Ovary (tissue), 9 donors: ENCODE results near the gene CDK5RAP3. TPM values are rescaled to one million over a fixed set of nuclear protein-coding genes. Genes with fewer than 3 reads are reported as not detected.
A peak's percentile ranks its signal among the peaks of the same experiment; 100 is the strongest.

Experiments
- DNase-seq, 5 donors: peaks; one replicate each; pipeline ENCODE4 v3.0.0-alpha.2; 2019 to 2020
- H3K27ac ChIP-seq, 2 donors: fragments of 200-600 bp; one replicate each; pipeline versions ENCODE4 v1.5.1 to v1.8.0; 2019 to 2022
- H3K27me3 ChIP-seq: fragments of 200-600 bp; one replicate; pipeline ENCODE4 v1.8.0; 2022
- H3K36me3 ChIP-seq: fragments of 200-600 bp; sonication (generic); one replicate; pipeline ENCODE4 v1.5.1; 2019
- H3K4me1 ChIP-seq: one replicate; pipeline ENCODE4 v1.8.1; 2013; ENCODE audit warnings: mild to moderate bottlenecking, moderate library complexity; ENCODE audit not compliant: insufficient read depth
- H3K4me3 ChIP-seq: fragments of 200-600 bp; sonication (generic); one replicate; pipeline ENCODE4 v1.5.1; 2017
- H3K9me3 ChIP-seq, 2 donors: fragments of 200-600 bp in 1 of 2; sonication (generic) in 1 of 2; one replicate each; pipeline versions ENCODE4 v1.5.1 to v1.8.1; 2013 to 2019; ENCODE audit warnings: mild to moderate bottlenecking in 1 of 2, moderate library complexity in 1 of 2
- EP300 ChIP-seq: sonication (generic); formaldehyde crosslinking; IDR thresholded peaks from one replicate; pipeline ENCODE4 v1.6.1; 2017; ENCODE audit warnings: antibody characterized with exemption
- POLR2A ChIP-seq: fragments of 450-650 bp; IDR thresholded peaks from one replicate; pipeline ENCODE4 v1.6.1; 2017; ENCODE audit warnings: antibody characterized with exemption, mild to moderate bottlenecking, moderate library complexity
- WGBS, 3 donors: extraction: QIAGEN DNeasy Blood & Tissue Kit in 1 of 3; methylation state at CpG; one replicate each; pipeline versions ENCODE4 v1.1.5 to v1.1.7; 2013 to 2017; 5-methylcytosine and 5-hydroxymethylcytosine counted together
- intact Hi-C, 4 donors: fragments of 100-400 bp; cut with DNase I; formaldehyde crosslinking; loops; one replicate each; pipeline versions ENCODE4 v1.11.0 to v1.15.1; 2022 to 2023
- polyA plus RNA-seq, 2 donors: library from polyadenylated mRNA; stranded (reverse); fragments of 200-250 nt in 1 of 2; fragments of 350-450 nt in 1 of 2; fragmentation: Illumina TruSeq in 1 of 2; extraction: RNeasy Lipid Tissue Mini Kit (QIAGEN cat#74804) in 1 of 2; gene quantifications; one replicate each; pipeline ENCODE4 v1.2.3, GENCODE V29; 2013 to 2014
- total RNA-seq, 7 donors: library from RNA; depleted of rRNA in 2 of 7; stranded (reverse); fragments of >200 nt in 2 of 7; fragmentation: NEBNext Ultra II Directional in 3 of 7; extraction: Animal tissue kit (Norgen Biotek cat#: 25700) in 3 of 7; gene quantifications; one replicate each; pipeline versions ENCODE4 v1.1.0 to v1.2.4, GENCODE V29; 2016 to 2023
- TF ChIP-seq, protein P1 (sequence below), 3 donors: fragments of 450-650 bp in 2 of 3; fragments of 200-600 bp in 1 of 3; IDR thresholded peaks; one replicate each; pipeline versions ENCODE4 v1.5.1 to v1.8.0; 2016 to 2022; ENCODE audit warnings: antibody characterized with exemption in 3 of 3, mild to moderate bottlenecking in 1 of 3
- donor health status: DM: no; HTN: no; CAD: no; lungs with moderate emphysema.
- donor health status: DM: no; HTN: no; CAD: no.
- donor health status: Bipolar disorder and iron deficiency.
- donor health status: DM: yes; HTN: yes; CAD: no.
- donor health status: DM: no; HTN: no; CAD: no.
- donor health status: DM: yes; HTN: yes; CAD: no.

CDK5RAP3 gene
- total and polyA plus RNA-seq, 9 donors = 125 to 197 (median 144) TPM

DNA sequence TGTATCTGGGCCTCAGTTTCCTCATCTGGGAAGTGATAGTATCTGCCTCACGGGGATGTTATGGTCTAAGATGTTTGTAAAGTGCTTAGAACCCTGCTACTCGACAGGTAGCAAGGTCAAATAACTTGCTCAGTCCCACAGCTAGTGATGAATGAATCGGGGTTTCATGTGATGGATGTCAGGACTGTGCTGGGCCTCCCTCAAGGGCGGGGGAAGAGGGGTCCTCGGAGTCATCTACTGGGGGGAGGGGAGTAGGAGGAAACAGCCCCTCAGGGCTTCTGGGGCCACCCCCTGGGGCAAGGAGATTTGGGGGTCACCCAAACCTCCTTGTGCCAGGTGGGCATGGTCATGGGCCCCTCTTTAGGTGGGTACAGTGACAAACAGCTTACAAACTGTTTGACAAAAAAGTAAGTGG lies 28.8 kb upstream of the CDK5RAP3 start:
- DNase-seq = no peak
- no peaks in the 10 kb centered on the region for H3K27me3 ChIP-seq
- intact Hi-C loops = loop anchor here in 1 of 4 donors (10.0 kb wide), 1 partner anchor 47 kb away; the partner anchor contains the start of gene SP2
- H3K9me3 ChIP-seq = no peaks in the 10 kb centered on the region
- H3K27ac ChIP-seq = peak overlapping the region in 1 of 2 donors; percentile 61
- H3K4me1 ChIP-seq = peaks cover 6% of the 10 kb centered on the region
- no peaks in the 10 kb centered on the region for H3K36me3 ChIP-seq
- no peak for TF ChIP-seq EP300
- TF ChIP-seq, protein P1, sequence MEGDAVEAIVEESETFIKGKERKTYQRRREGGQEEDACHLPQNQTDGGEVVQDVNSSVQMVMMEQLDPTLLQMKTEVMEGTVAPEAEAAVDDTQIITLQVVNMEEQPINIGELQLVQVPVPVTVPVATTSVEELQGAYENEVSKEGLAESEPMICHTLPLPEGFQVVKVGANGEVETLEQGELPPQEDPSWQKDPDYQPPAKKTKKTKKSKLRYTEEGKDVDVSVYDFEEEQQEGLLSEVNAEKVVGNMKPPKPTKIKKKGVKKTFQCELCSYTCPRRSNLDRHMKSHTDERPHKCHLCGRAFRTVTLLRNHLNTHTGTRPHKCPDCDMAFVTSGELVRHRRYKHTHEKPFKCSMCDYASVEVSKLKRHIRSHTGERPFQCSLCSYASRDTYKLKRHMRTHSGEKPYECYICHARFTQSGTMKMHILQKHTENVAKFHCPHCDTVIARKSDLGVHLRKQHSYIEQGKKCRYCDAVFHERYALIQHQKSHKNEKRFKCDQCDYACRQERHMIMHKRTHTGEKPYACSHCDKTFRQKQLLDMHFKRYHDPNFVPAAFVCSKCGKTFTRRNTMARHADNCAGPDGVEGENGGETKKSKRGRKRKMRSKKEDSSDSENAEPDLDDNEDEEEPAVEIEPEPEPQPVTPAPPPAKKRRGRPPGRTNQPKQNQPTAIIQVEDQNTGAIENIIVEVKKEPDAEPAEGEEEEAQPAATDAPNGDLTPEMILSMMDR (IDR thresholded peaks at IDR 0.05) = no peak
- TF ChIP-seq POLR2A = no peak
- H3K4me3 ChIP-seq = peak overlapping the region; percentile 82
- 4 to 11% (median 4%) methylated on average over 5 of the region's 5 CpGs for WGBS, 3 donors

DNA sequence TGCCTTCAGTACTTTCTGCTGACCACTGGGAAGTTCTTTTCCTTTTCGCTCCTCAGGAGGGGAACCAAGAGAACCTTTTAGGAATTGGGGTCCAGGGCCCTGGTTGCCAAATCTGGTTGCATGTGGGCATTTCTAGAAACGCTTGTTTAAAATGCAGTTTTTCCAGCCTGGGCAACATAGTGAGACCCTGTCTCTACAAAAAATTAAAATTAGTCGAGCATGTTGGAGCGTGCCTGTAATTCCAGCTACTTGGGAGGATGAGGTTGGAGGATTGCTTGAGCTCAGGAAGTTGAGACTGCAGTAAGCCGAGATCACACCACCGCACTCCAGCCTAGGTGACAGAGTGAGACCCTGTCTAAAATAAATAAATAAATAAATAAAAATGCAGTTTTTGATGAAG lies 28.3 kb upstream of the CDK5RAP3 start:
- intact Hi-C loops = loop anchor here in 1 of 4 donors (10.0 kb wide), 1 partner anchor 48 kb away; the partner anchor contains the start of gene SP2
- Histone ChIP-seq H3K36me3 (no peaks in the 10 kb centered on the region), H3K4me3 (no peak overlapping the region), H3K4me1 (peaks cover 6% of the 10 kb centered on the region), H3K27me3 (no peaks in the 10 kb centered on the region), H3K9me3 (no peaks in the 10 kb centered on the region), H3K27ac (no peak overlapping the region)
- TF ChIP-seq, protein P1 (IDR thresholded peaks at IDR 0.05) = no peak
- TF ChIP-seq EP300 = no peak
- TF ChIP-seq POLR2A = no peak
- no peak for DNase-seq
- 72 to 73% (median 73%) methylated on average over 6 of the region's 6 CpGs for WGBS, 3 donors

DNA sequence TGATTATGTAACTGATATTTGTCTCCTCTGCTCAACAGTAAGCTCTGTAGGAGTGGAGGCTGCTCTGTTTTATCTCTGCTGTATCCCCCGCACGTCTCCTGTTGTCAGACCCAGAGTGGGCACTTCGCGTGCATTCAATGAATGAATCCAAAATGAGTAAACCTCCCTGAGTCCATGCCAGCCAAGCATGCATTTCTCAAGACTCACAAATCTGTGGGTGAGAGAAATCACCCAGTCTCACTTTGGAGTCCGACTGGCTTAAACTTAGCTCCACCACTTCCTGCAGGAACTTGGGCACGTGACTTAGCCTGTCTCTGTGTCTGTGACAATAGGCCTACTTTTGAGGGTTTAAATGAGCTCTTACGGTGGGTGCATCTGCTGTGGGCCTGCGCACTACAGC lies 25.8 kb upstream of the CDK5RAP3 start:
- no peak overlapping the region for H3K27ac ChIP-seq
- DNase-seq = no peak
- no peaks in the 10 kb centered on the region for H3K36me3 ChIP-seq
- H3K4me1 ChIP-seq = peaks cover 13% of the 10 kb centered on the region
- intact Hi-C loops = loop anchor here in 3 of 4 donors (5.0 to 10.0 kb wide), 2 partner anchors 50 to 72 kb away; partner anchors contain the start of gene SP2 (in 1 of the 3)
- H3K9me3 ChIP-seq = no peaks in the 10 kb centered on the region
- H3K27me3 ChIP-seq = no peaks in the 10 kb centered on the region
- WGBS, 3 donors = 78 to 82% (median 82%) methylated on average over 8 of the region's 8 CpGs
- TF ChIP-seq POLR2A = no peak
- no peak for TF ChIP-seq EP300
- TF ChIP-seq, protein P1 (IDR thresholded peaks at IDR 0.05) = no peak
- no peak overlapping the region for H3K4me3 ChIP-seq

DNA sequence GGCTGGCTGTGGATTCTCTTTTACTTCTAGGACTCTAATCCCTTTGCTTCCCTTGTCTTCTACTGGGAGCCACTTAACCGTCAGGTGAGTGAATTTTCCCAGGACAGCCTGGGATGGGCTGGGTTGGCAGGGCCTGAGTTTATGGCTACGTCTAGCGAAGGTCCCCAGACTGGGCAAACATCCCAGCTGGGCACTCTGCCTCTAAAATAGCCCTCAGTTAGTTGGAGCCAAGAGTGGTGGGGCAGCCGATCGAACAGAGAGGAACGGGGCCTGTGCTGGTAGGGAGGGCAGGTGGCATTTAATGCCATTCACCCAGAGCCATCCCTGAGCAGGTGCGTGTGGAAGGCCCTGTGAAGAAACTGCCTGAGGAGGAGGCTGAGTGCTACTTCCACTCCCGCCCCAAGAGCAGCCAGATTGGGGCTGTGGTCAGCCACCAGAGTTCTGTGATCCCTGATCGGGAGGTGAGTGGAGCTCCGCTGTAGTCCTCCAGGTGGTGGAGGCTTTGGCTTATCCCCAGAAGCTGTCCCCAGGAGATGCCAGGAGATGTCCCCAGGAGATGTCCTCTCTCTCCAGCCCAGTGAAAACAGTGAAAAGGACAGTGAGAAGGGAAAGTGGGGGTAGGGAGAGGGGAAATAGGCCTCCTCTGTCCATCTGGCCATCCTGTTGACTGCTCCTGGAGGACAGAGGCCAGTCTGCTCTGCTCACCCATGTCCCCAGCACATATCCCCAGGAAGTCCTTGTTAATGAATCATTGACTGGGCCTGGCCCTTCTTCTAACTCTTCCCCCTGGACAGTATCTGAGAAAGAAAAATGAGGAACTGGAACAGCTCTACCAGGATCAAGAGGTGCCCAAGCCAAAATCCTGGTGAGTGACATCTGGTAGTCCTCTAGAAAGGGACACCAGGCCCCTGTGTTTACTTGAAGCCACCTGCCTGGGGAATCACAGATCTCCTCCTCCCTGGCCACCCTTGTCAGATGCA lies 25.1 kb upstream of the CDK5RAP3 start:
- Histone ChIP-seq H3K27ac (no peak overlapping the region), H3K36me3 (no peaks in the 10 kb centered on the region), H3K4me3 (no peak overlapping the region), H3K27me3 (no peaks in the 10 kb centered on the region), H3K4me1 (peaks cover 12% of the 10 kb centered on the region), H3K9me3 (no peaks in the 10 kb centered on the region)
- 84 to 87% (median 85%) methylated on average over 10 of the region's 10 CpGs for WGBS, 3 donors
- intact Hi-C loops = loop anchor here in 3 of 4 donors (5.0 to 10.0 kb wide), 2 partner anchors 51 to 71 kb away; partner anchors contain the start of gene SP2 (in 1 of the 3)
- TF ChIP-seq EP300 = no peak
- no peak for TF ChIP-seq POLR2A
- TF ChIP-seq, protein P1 (IDR thresholded peaks at IDR 0.05) = no peak
- DNase-seq = no peak
